Thymus (tissue), 11 donors: Measurements from ENCODE around the gene CLCN4. TPM values are rescaled to one million over a fixed set of nuclear protein-coding genes. Genes with fewer than 3 reads are reported as not detected.
A peak's percentile ranks its signal among the peaks of the same experiment; 100 is the strongest.

Experiments
- DNase-seq, 9 donors: peaks; one replicate each; pipeline ENCODE4 v3.0.0-alpha.2; 2013; ENCODE audit warnings: low spot score in 9 of 9, low read depth in 6 of 9, missing footprints in 1 of 9
- H3K27ac ChIP-seq, 2 donors: one replicate each; pipeline ENCODE4 v1.5.1; 2013; ENCODE audit warnings: control low read depth in 1 of 2, low read depth in 1 of 2, low read length in 1 of 2, mild to moderate bottlenecking in 1 of 2, moderate library complexity in 1 of 2
- H3K27me3 ChIP-seq, 2 donors: one replicate each; pipeline ENCODE4 v1.5.1; 2013; ENCODE audit warnings: low read length in 1 of 2; ENCODE audit not compliant: control insufficient read depth in 2 of 2, insufficient read depth in 1 of 2
- H3K36me3 ChIP-seq, 2 donors: one replicate each; pipeline ENCODE4 v1.5.1; 2013; ENCODE audit warnings: low read length in 1 of 2, mild to moderate bottlenecking in 1 of 2, moderate library complexity in 1 of 2; ENCODE audit not compliant: control insufficient read depth in 2 of 2, insufficient read depth in 2 of 2
- H3K4me1 ChIP-seq, 2 donors: one replicate each; pipeline ENCODE4 v1.5.1; 2013; ENCODE audit warnings: low read length in 2 of 2; ENCODE audit not compliant: control insufficient read depth in 2 of 2, insufficient read depth in 2 of 2
- H3K4me3 ChIP-seq, 2 donors: one replicate each; pipeline ENCODE4 v1.5.1; 2013; ENCODE audit warnings: low read length in 2 of 2, control low read depth in 1 of 2, mild to moderate bottlenecking in 1 of 2
- H3K9me3 ChIP-seq, 2 donors: one replicate each; pipeline ENCODE4 v1.5.1; 2013; ENCODE audit warnings: low read length in 1 of 2, mild to moderate bottlenecking in 1 of 2; ENCODE audit not compliant: control insufficient read depth in 2 of 2, insufficient read depth in 1 of 2
- WGBS: extraction: QIAGEN DNeasy Blood & Tissue Kit; methylation state at CpG from one replicate; pipeline ENCODE4 v1.1.7; 2013; 5-methylcytosine and 5-hydroxymethylcytosine counted together
- polyA plus RNA-seq: library from polyadenylated mRNA; stranded (reverse); fragments of 200-250 nt; gene quantifications from one replicate; pipeline ENCODE4 v1.2.3, GENCODE V29; 2013
- total RNA-seq: library from RNA; stranded (reverse); fragments of 120-200 nt; gene quantifications from one replicate; pipeline ENCODE4 v1.2.4, GENCODE V29; 2013
- donor health status: healthy.

CLCN4 gene
- total and polyA plus RNA-seq, 2 donors = 2.2 to 2.6 TPM

DNA sequence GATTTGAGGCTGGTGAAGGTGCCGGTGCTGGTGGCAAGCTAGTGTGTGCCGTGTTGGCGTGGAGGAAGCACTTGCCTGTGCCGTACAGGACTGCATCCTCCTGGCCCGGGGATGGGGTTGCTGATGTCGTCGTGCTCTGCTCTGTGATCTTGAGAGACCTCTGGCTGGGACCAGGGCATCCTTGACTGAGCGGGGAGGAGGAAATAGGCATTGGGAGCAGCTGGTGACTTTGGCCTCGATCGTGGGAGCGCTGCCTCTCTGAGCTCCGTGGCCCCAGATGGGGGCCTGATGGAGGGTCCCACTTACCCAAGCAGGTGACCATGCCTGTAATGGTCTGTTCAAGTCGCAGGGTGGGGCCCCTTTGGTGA, 31.5 kb upstream of the CLCN4 start:
- peaks cover 4 to 19% of the 10 kb centered on the region in 2 donors for H3K36me3 ChIP-seq
- H3K4me3 ChIP-seq = no peak overlapping the region
- 98% methylated on average over 13 of the region's 13 CpGs for WGBS
- H3K27me3 ChIP-seq = no peaks in the 10 kb centered on the region
- peaks cover 0 to 21% of the 10 kb centered on the region in 2 donors for H3K9me3 ChIP-seq
- H3K27ac ChIP-seq = no peak overlapping the region
- H3K4me1 ChIP-seq = peaks cover 0 to 4% of the 10 kb centered on the region in 2 donors
- DNase-seq = no peak

- H3K4me1 ChIP-seq = peaks cover 0 to 4% of the 10 kb centered on the region in 2 donors
- peaks cover 0 to 13% of the 10 kb centered on the region in 2 donors for H3K9me3 ChIP-seq
- no peak for DNase-seq
- WGBS = 96% methylated on average over 23 of the region's 23 CpGs
- H3K27me3 ChIP-seq = no peaks in the 10 kb centered on the region
- H3K27ac ChIP-seq = no peak overlapping the region
- no peak overlapping the region for H3K4me3 ChIP-seq
- peaks cover 4 to 20% of the 10 kb centered on the region in 2 donors for H3K36me3 ChIP-seq
Measured at GRCh38 chrX:10126044-10126443, 30.7 kb upstream of the CLCN4 start.

- WGBS = over 99% methylated on average over 10 of the region's 10 CpGs
- Histone ChIP-seq H3K4me1 (no peaks in the 10 kb centered on the region), H3K4me3 (no peak overlapping the region), H3K9me3 (peaks cover 0 to 7% of the 10 kb centered on the region in 2 donors), H3K36me3 (peaks cover 4 to 20% of the 10 kb centered on the region in 2 donors), H3K27me3 (no peaks in the 10 kb centered on the region), H3K27ac (no peak overlapping the region)
- no peak for DNase-seq
Measured at GRCh38 chrX:10126834-10127233, 29.9 kb upstream of the CLCN4 start.

DNA sequence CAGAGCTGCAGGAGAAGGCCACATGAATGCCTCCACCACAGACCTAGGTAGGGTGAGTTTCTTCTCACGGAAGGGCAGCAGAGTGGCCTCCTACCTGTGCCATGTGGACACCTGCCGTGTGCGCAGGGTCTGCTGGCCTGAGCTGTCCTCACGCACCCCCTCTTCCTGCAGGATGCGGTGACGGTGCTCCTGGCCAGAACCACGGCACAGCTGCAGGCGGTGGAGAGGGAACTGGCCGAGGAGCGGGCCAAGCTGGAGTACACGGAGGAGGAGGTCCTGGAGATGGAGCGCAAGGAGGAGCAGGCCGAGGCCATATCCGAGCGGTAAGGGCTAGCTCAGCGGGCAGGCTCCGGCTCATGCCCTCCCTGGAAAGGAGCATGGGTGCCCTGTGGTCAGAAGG, 28.4 kb upstream of the CLCN4 start:
- peaks cover 4 to 20% of the 10 kb centered on the region in 2 donors for H3K36me3 ChIP-seq
- DNase-seq = no peak
- H3K9me3 ChIP-seq = peaks cover 0 to 7% of the 10 kb centered on the region in 2 donors
- no peaks in the 10 kb centered on the region for H3K27me3 ChIP-seq
- H3K27ac ChIP-seq = no peak overlapping the region
- H3K4me1 ChIP-seq = no peaks in the 10 kb centered on the region
- no peak overlapping the region for H3K4me3 ChIP-seq
- 98% methylated on average over 17 of the region's 17 CpGs for WGBS

GRCh38 chrX:10129229-10129628, 27.5 kb upstream of the CLCN4 start:
- Histone ChIP-seq H3K4me3 (no peak overlapping the region), H3K4me1 (no peaks in the 10 kb centered on the region), H3K27me3 (no peaks in the 10 kb centered on the region), H3K9me3 (peaks cover 0 to 7% of the 10 kb centered on the region in 2 donors), H3K27ac (no peak overlapping the region), H3K36me3 (peaks cover 4 to 18% of the 10 kb centered on the region in 2 donors)
- WGBS = 98% methylated on average over 12 of the region's 12 CpGs
- no peak for DNase-seq

DNA sequence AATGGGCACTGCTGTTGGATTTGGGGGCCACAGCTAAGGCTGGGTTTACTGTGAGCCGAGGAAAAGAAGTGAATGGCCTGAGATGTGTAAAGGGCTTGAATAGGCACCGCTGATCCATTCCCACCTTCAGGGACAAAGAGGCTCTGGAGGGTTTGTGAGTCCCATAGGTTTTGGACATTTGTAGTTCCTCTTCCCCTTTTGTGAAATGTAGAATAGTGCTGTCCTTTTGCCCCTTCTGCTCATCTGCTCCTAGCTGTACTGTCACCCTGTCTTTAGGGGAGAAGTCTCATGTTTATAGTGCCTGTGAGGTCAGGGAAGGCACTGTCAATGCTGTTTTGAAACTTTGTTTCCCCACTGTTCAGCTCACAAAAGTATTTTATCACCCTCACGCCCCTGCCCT, 26.4 kb upstream of the CLCN4 start:
- Histone ChIP-seq H3K4me1 (peaks cover 0 to under 1% of the 10 kb centered on the region in 2 donors), H3K36me3 (peaks cover 6 to 15% of the 10 kb centered on the region in 2 donors), H3K27ac (no peak overlapping the region), H3K9me3 (peaks cover 0 to 7% of the 10 kb centered on the region in 2 donors), H3K27me3 (no peaks in the 10 kb centered on the region), H3K4me3 (no peak overlapping the region)
- no peak for DNase-seq
- WGBS = 97% methylated on average over 3 of the region's 3 CpGs

DNA sequence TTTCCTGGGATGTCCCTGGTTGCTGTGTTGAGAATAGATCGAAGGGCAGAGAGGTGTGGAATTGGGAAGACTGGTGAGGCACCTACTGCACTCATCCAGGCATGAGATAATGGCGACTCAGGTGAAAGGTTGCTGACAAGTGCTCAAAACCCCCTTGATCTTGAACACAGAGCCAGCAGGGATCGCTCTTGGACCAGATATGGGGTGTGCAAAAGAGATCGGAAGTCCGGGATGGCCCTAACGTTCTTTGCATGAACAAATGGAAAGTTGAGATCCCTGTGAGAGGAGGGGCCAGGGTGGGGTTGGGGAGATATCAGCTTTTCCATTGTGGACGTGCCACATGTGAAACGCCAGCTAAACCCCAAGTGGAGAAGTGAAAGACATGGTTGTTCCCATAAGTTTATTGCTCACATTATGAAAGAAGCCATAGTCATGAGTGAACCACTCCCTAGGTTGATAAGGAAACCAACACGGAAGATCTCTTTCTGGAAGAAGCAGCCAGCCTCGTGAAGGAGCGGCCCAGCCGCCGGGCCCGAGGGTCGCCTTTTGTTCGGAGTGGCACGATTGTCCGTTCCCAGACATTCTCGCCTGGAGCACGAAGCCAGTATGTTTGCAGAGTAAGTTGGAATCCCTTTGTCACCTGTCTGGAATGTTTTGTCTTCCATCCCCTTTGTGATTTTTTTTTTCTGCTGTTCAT, 22.6 kb upstream of the CLCN4 start:
- 97% methylated on average over 20 of the region's 20 CpGs for WGBS
- Histone ChIP-seq H3K36me3 (peaks cover 11 to 22% of the 10 kb centered on the region in 2 donors), H3K27me3 (no peaks in the 10 kb centered on the region), H3K27ac (no peak overlapping the region), H3K4me1 (peaks cover 0 to 13% of the 10 kb centered on the region in 2 donors), H3K4me3 (no peak overlapping the region), H3K9me3 (peaks cover 0 to 7% of the 10 kb centered on the region in 2 donors)
- no peak for DNase-seq

- Histone ChIP-seq H3K36me3 (peaks cover 7 to 20% of the 10 kb centered on the region in 2 donors), H3K27ac (no peak overlapping the region), H3K9me3 (peaks cover 0 to 4% of the 10 kb centered on the region in 2 donors), H3K4me3 (no peak overlapping the region), H3K27me3 (no peaks in the 10 kb centered on the region), H3K4me1 (peaks cover 0 to 13% of the 10 kb centered on the region in 2 donors)
- no peak for DNase-seq
- 99% methylated on average over 7 of the region's 7 CpGs for WGBS
Measured at GRCh38 chrX:10134921-10135320, 21.9 kb upstream of the CLCN4 start.

- Histone ChIP-seq H3K9me3 (no peaks in the 10 kb centered on the region), H3K27me3 (no peaks in the 10 kb centered on the region), H3K27ac (peak overlapping the region in 1 of 2 donors; percentile 26), H3K36me3 (peaks cover 7 to 20% of the 10 kb centered on the region in 2 donors), H3K4me1 (peaks cover 0 to 13% of the 10 kb centered on the region in 2 donors), H3K4me3 (no peak overlapping the region)
- DNase-seq = peak in 3 of 9 donors; percentile 5 to 33 (median 18)
- WGBS = 91% methylated on average over 28 of the region's 28 CpGs
Measured at GRCh38 chrX:10135561-10136399, 21.0 kb upstream of the CLCN4 start.
